NCI-H2171 treated with DMSO at 0.1 percent for 48 hours (cell line): ENCODE measurements around the gene BCAM.
"Not testable (repeated sequence)": the region's sequence is repeated elsewhere in the genome, so short reads cannot be mapped to it uniquely, and the experiment has no call there.

Experiments
- DNase-seq: peaks from one replicate; lab custom pipeline; 2025; lab: John Stamatoyannopoulos, UW

BCAM gene, protein sequence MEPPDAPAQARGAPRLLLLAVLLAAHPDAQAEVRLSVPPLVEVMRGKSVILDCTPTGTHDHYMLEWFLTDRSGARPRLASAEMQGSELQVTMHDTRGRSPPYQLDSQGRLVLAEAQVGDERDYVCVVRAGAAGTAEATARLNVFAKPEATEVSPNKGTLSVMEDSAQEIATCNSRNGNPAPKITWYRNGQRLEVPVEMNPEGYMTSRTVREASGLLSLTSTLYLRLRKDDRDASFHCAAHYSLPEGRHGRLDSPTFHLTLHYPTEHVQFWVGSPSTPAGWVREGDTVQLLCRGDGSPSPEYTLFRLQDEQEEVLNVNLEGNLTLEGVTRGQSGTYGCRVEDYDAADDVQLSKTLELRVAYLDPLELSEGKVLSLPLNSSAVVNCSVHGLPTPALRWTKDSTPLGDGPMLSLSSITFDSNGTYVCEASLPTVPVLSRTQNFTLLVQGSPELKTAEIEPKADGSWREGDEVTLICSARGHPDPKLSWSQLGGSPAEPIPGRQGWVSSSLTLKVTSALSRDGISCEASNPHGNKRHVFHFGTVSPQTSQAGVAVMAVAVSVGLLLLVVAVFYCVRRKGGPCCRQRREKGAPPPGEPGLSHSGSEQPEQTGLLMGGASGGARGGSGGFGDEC

DNA sequence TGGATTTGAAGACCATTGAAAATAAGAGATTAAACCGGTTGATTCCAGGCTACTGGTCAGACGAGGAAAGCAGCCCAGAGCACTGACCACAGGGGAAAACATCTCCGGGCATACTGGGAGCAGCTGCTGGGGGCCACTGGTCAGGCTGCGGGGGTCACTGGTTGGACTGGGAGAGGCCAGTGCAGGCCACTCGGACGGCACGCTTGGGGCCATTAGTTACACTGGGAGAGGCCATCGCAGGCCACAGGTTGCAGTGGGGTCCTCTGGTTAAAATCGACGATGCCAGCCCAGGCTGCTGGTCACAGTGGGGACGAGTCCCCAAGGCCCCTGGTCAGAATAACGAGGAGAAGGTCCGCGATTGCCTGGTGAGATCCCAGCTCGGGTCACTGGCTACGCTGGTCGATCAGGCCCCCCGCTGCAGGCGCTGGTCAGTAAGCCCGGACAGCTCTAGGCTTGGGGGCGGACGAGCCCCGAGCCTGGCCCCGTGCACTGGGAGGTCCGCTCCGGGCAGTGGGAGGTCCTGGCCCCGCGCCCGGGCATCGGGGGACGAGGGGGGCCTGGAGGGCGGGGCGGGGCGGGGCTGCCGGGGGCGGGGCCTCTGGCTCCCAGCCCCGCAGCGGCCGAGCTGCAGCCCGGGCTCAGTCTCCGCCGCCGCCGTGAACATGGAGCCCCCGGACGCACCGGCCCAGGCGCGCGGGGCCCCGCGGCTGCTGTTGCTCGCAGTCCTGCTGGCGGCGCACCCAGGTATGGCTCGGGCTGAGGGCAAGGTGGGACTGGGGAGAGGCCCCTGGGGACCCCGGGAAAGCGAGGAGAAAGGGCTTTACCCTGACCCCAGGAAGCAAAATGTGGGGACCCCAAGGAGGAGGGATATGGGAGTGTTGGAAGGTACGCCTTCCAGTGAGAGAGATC, at the start of gene BCAM:
TSS of gene BCAM (plus strand) at position 641 of the 909 bp plus-strand sequence. CDS start at position 663, 22 bp downstream.
- no peak for DNase-seq

- DNase-seq: no peak
These were observed 46.9 kb upstream of the BCAM start for GRCh38 chr19:44762038-44762437.

- DNase-seq: no peak
These were observed 43.6 kb upstream of the BCAM start for GRCh38 chr19:44765033-44765948.

DNA sequence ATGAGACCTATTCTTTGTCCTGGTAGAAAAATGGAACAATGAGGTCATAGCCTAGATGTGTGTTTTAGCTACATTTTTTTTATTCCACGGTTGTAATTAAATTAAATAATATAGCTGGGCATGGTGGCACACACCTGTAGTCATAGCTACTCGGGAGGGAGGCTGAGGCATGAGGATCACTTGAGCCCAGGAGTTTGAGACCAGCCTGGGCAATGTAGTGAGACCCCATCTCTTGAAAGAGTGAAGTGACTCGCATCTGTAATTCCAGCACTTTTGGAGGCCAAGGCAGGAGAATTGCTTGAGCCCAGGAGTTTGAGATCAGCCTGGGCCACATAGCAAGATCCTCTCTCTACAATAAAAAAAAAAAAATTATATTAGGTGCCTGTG, 43.0 kb upstream of the BCAM start:
- DNase-seq: no peak

GRCh38 chr19:44767295-44768180, 41.4 kb upstream of the BCAM start:
- no peak for DNase-seq

GRCh38 chr19:44770550-44771257, 38.2 kb upstream of the BCAM start:
- peak; percentile 66 for DNase-seq

DNA sequence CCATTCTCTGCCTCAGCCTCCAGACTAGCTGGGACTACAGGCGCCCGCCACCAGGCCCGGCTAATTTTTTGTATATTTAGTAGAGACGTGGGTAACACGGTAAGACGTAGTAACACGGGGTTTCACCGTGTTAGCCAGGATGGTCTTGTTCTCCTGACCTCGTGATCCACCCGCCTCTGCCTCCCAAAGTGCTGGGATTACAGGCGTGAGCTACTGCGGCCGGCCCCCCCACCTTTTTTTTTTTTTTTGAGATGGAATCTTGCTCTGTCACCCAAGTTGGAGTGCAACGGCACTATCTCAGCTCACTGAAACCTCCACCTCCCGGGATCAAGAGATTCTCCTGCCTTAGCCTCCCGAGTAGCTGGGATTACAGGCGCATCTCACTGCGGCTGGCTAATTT, 36.8 kb upstream of the BCAM start:
- not testable (repeated sequence) for DNase-seq

DNA sequence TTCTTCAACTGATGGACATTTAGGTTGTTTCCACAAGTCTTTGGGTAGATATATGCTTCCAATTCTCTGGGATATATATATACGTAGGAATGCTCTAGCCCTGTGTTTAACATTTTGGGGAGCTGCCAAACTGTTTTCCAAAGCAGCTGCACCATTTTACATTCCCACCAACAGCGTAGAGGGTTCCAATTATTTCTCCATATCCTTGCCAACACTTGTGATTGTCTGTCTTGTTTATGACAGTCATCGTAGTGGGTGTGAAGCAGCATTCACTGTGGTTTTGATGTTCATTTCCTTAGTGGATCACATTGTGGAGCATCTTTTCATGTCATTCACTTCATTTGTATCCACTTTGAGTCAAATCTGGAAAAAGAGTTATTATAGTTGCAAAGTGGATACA, 35.9 kb upstream of the BCAM start:
- DNase-seq: no peak

DNA sequence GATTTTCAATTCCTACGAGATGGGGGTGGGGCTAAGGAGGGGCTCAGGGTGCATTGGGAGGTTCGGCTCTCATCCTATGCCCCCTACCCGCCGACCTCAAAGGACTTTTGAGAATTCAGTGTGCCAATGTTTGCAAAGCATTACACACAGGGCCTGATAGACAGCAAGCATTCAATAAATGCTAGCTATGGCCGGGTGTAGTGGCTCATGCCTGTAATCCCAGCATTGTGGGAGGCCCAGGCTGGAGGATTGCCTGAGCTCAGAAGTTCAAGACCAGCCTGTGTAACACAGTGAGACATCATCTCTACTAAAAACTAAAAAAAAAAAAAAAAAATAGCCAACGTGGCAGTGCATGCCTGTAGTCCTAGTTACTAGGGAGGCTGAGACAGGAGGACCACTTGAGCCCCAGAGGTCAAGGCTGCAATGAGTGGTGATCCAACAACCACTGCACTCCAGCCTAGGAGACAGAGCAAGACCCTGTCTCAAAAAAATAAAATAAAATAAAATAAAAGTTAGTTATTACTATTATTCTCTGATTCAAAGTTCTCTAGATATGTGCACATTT, 33.1 kb upstream of the BCAM start:
- DNase-seq: no peak

DNA sequence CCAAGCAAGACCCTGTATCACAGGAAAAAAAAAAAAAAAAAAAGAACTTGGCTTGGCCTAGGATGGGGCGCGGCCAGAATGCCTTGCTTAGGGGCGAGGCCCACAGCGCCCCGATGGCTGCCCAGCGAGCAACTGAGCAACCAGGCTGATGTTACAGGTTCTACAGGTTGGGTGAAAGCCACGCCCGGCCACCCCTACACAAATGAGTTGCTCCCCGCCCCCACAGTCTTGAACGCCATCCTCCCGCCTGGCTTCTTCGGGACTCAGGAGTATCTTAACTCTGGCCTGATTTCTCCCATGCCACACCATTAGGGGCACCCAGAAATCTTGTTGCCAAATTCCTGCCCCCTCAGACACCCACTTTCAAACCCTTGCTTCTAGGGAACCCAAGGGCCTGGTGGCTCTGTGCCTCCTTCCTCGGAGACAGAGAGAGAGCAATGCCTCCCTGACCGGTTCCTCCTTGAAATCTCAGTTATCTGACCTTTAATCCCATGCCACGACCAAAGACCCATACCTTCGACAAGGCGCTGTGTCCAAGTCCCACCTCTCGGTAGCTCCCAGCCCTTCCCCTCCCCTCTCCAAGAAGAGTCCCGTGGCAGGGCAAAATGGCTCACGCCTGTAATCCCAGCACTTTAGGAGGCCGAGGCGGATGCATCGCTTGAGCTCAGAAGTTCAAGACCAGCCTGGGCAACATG, 32.4 kb upstream of the BCAM start:
- DNase-seq: no peak

DNA sequence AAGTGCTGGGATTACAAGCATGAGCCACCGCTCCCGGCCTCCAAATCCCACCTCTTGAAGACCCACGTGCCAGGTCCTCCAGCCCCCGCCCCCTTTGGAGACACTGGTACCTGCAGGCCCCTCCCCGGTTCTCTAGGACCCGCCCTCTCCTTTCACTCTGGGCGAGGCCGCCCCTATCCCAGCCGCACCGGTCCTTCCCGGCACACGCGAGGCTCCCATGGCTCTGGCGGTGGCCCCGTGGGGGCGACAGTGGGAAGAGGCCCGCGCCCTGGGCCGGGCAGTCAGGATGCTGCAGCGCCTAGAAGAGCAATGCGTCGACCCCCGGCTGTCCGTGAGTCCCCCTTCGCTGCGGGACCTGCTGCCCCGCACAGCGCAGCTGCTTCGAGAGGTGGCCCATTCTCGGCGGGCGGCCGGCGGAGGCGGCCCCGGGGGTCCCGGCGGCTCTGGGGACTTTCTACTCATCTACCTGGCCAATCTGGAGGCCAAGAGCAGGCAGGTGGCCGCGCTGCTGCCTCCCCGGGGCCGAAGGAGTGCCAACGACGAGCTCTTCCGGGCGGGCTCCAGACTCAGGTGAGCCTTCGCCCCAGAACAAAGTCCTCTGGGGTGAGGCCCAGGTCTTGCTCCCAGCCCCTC, 31.1 kb upstream of the BCAM start, which contains the start of gene CBLC:
TSS of gene CBLC (plus strand) at position 176 of the 633 bp plus-strand sequence. CDS start at position 218, 42 bp downstream.
- peak; percentile 13 for DNase-seq

DNA sequence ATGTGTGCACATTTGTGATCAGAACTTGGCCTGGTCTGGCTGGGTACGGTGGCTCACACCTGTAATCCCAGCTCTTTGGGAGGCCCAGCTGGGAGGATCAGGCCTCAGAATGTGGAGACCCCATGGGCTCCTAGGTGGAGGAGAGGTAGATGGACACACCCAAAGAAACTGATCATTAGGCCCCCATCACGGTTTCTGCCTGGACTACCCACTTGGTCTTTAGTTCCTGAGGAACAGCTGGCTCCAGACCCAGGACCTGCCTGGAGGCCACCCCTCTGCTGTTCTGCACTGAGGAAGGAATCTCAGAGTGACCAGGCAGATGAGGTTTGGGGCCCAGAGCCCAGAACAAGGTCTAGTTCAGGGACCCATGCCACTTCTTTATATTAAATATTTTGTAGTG, 29.8 kb upstream of the BCAM start:
- DNase-seq: no peak

- not testable (repeated sequence) for DNase-seq
These were observed 27.2 kb upstream of the BCAM start for GRCh38 chr19:44781694-44782093.

GRCh38 chr19:44782729-44783128, 26.2 kb upstream of the BCAM start:
- no peak for DNase-seq

DNA sequence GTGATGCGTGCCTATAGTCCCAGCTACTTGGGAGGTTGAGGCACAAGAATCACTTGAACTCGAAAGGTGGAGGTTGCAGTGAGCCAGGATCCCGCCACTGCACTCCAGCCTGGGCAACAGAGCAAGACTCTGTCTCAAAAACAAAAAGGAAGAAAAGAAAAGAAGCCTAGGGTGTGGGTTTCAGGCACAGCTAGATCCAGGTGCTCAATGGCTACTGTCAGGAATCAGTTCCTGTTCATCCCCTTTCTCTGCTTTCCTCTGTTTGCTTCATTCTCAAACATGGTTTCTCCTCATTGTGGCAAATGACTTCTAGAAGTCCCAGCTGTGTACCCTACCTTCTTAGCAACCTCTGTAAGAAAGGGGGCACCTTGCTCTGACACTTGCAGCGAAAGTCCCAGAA, 25.4 kb upstream of the BCAM start:
- DNase-seq: no peak

DNA sequence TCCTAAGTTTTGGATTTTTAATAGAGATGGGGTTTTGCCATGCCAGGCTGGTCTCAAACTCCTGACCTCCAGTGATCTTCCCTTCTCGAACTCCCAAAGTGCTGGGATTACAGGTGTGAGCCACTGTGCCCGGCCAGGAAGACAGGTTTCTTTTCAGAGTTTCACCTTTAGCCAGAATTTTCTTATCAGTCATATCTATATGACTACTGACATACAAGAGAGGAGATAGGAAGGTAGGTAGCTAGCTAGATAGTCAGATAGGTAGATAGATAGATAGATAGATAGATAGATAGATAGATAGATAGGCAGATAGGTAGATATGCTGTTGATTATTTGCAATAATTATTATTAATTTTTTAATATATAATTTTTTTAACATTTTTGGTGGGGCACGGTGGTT, 23.6 kb upstream of the BCAM start:
- DNase-seq: no peak

DNA sequence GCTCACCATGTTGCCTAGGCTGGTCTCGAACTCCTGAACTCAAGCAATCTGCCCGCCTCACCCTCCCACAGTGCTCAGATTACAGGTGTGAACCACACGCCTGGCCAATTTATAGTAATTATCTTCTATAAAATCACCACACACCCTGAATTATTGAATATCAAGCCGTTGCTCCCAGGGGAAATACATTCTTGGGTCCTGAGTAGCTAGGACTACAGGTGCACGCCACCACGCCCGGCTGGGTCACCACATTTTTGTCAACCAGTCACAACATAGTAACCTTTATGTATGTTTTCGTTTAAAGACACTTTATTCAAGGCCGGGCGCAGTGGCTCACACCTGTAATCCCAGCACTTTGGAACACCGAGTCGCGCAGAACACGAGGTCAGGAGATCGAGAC, 22.9 kb upstream of the BCAM start:
- no peak for DNase-seq

GRCh38 chr19:44788971-44789370, 19.9 kb upstream of the BCAM start:
- no peak for DNase-seq
